Liver (tissue), 9 donors: ENCODE results near the gene CSNK1G1. TPM values are rescaled to one million over a fixed set of nuclear protein-coding genes. Genes with fewer than 3 reads are reported as not detected.

Experiments
- DNase-seq: peaks from one replicate; pipeline ENCODE4 v3.0.0-alpha.2; 2017; ENCODE audit warnings: low spot score
- H3K27ac ChIP-seq, 2 donors: one replicate each; pipeline ENCODE4 v1.7.0; 2013; ENCODE audit warnings: inconsistent platforms in 2 of 2, low read length in 2 of 2, control low read depth in 1 of 2, low read depth in 1 of 2, mild to moderate bottlenecking in 1 of 2
- H3K27me3 ChIP-seq, 4 donors: one replicate each; pipeline versions ENCODE4 v1.6.1 to v1.7.0; 2013; ENCODE audit warnings: low read length in 3 of 4, inconsistent platforms in 1 of 4, mild to moderate bottlenecking in 1 of 4, moderate library complexity in 1 of 4; ENCODE audit not compliant: control insufficient read depth in 4 of 4, insufficient read depth in 4 of 4
- H3K36me3 ChIP-seq, 4 donors: one replicate each; pipeline versions ENCODE4 v1.6.1 to v1.7.0; 2013; ENCODE audit warnings: low read length in 3 of 4, mild to moderate bottlenecking in 3 of 4, low read depth in 1 of 4, moderate library complexity in 1 of 4; ENCODE audit not compliant: control insufficient read depth in 4 of 4, insufficient read depth in 3 of 4
- H3K4me1 ChIP-seq, 4 donors: one replicate each; pipeline versions ENCODE4 v1.6.1 to v1.7.0; 2013; ENCODE audit warnings: low read length in 3 of 4, mild to moderate bottlenecking in 3 of 4, moderate library complexity in 1 of 4; ENCODE audit not compliant: control insufficient read depth in 4 of 4, insufficient read depth in 4 of 4
- H3K4me3 ChIP-seq, 3 donors: one replicate each; pipeline versions ENCODE4 v1.6.1 to v1.7.0; 2013; ENCODE audit warnings: low read length in 3 of 3, control low read depth in 1 of 3, low read depth in 1 of 3, mild to moderate bottlenecking in 1 of 3
- H3K9ac ChIP-seq, 2 donors: one replicate each; pipeline ENCODE4 v1.7.0; 2013; ENCODE audit warnings: low read length in 2 of 2, mild to moderate bottlenecking in 2 of 2, moderate library complexity in 2 of 2, control low read depth in 1 of 2, low read depth in 1 of 2
- H3K9me3 ChIP-seq, 4 donors: one replicate each; pipeline versions ENCODE4 v1.6.1 to v1.7.0; 2013; ENCODE audit warnings: low read length in 3 of 4; ENCODE audit not compliant: control insufficient read depth in 4 of 4
- FOXA1 ChIP-seq: IDR thresholded peaks from 2 replicates; pipeline ENCODE4 v1.6.1; 2016; ENCODE audit warnings: antibody characterized with exemption
- FOXA2 ChIP-seq: IDR thresholded peaks from 2 replicates; pipeline ENCODE4 v1.6.1; 2016; ENCODE audit warnings: antibody characterized with exemption
- GABPA ChIP-seq, 2 donors: IDR thresholded peaks in 1 of 2; conservative IDR thresholded peaks in 1 of 2; 2 replicates each; pipeline ENCODE4 v1.6.1; 2016; ENCODE audit warnings: antibody characterized with exemption in 2 of 2, mild to moderate bottlenecking in 1 of 2, moderate library complexity in 1 of 2
- HNF4A ChIP-seq, 2 donors: conservative IDR thresholded peaks; 2 replicates each; pipeline ENCODE4 v1.6.1; 2016; ENCODE audit warnings: antibody characterized with exemption in 2 of 2, mild to moderate bottlenecking in 2 of 2
- HNF4G ChIP-seq: IDR thresholded peaks from 2 replicates; pipeline ENCODE4 v1.6.1; 2016; ENCODE audit warnings: antibody characterized with exemption
- JUND ChIP-seq, 2 donors: IDR thresholded peaks; 2 replicates each; pipeline ENCODE4 v1.6.1; 2016; ENCODE audit warnings: antibody characterized with exemption in 2 of 2
- RAD21 ChIP-seq, 2 donors: IDR thresholded peaks; 2 replicates each; pipeline ENCODE4 v1.6.1; 2016; ENCODE audit warnings: antibody characterized with exemption in 2 of 2, mild to moderate bottlenecking in 2 of 2
- RXRA ChIP-seq, 2 donors: IDR thresholded peaks; 2 replicates each; pipeline ENCODE4 v1.6.1; 2017 to 2018; ENCODE audit warnings: antibody characterized with exemption in 2 of 2, mild to moderate bottlenecking in 1 of 2
- SP1 ChIP-seq: IDR thresholded peaks from 2 replicates; pipeline ENCODE4 v1.6.1; 2018; ENCODE audit warnings: antibody characterized with exemption, mild to moderate bottlenecking
- TAF1 ChIP-seq: conservative IDR thresholded peaks from 2 replicates; pipeline ENCODE4 v1.6.1; 2016; ENCODE audit warnings: antibody characterized with exemption, mild to moderate bottlenecking
- YY1 ChIP-seq: IDR thresholded peaks from 2 replicates; pipeline ENCODE4 v1.6.1; 2016; ENCODE audit warnings: antibody characterized with exemption, mild to moderate bottlenecking
- WGBS: extraction: QIAGEN DNeasy Blood & Tissue Kit; methylation state at CpG from one replicate; pipeline ENCODE4 v1.1.7; 2013; 5-methylcytosine and 5-hydroxymethylcytosine counted together
- polyA plus RNA-seq, 2 donors: library from polyadenylated mRNA; stranded (reverse) in 1 of 2; unstranded in 1 of 2; fragments of 200-250 nt in 1 of 2; fragments of >200 nt in 1 of 2; fragmentation: Nextera tagmentation in 1 of 2; extraction: Ambion mirVana in 1 of 2; gene quantifications; one replicate each; pipeline versions ENCODE4 v1.2.1 to v1.2.3, GENCODE V29; 2013 to 2015
- total RNA-seq, 2 donors: library from RNA; depleted of rRNA; stranded (reverse); fragments of >200 nt; gene quantifications; one replicate each; pipeline ENCODE4 v1.2.3, GENCODE V29; 2014
- TF ChIP-seq, protein P1 (sequence below): IDR thresholded peaks from 2 replicates; pipeline ENCODE4 v1.6.1; 2016; ENCODE audit warnings: antibody characterized with exemption
- TF ChIP-seq, protein P2 (sequence below): IDR thresholded peaks from 2 replicates; pipeline ENCODE4 v1.6.1; 2016; ENCODE audit warnings: antibody characterized with exemption
- TF ChIP-seq, protein P3 (sequence below): fragments of 150-350 bp; IDR thresholded peaks from 2 replicates; pipeline ENCODE4 v1.5.1; 2017; ENCODE audit warnings: improper control_type of control experiment, low read depth, low read length; ENCODE audit not compliant: missing input control
- TF ChIP-seq, protein P4 (sequence below): IDR thresholded peaks from 2 replicates; pipeline ENCODE4 v1.6.1; 2016; ENCODE audit warnings: antibody characterized with exemption
- donor health status: healthy.
- donor health status: healthy.
- donor health status: healthy.
- donor health status: healthy.
- donor health status: healthy.

CSNK1G1 gene
- total and polyA plus RNA-seq, 4 donors, result 1.7 to 9.1 (median 5.8) TPM

DNA sequence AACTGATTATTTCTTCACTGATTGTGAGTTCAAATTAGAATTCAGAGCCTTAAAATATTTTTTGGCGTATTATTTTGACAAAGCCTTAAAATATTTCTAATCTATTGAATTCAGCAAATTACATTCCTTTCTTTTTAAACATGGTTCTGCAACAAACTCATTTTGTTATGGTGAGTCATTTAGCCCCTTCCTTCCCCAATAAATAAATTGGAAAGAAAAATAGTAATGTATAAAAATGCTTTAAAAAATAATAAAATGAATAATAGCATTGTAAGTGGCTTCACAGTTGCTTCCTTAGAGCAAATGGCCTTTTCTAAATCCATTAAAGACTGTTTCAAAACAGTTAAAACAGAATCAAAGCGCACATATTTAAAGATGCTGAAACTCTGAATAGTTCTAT, 12.1 kb downstream of the CSNK1G1 start:
- 99% methylated on average over 2 of the region's 2 CpGs for WGBS
- no peak for TF ChIP-seq RXRA (IDR thresholded peaks at IDR 0.05)
- no peak for TF ChIP-seq TAF1
- TF ChIP-seq FOXA1, result no peak
- TF ChIP-seq SP1, result no peak
- TF ChIP-seq, protein P1, sequence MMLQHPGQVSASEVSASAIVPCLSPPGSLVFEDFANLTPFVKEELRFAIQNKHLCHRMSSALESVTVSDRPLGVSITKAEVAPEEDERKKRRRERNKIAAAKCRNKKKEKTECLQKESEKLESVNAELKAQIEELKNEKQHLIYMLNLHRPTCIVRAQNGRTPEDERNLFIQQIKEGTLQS, result no peak
- TF ChIP-seq YY1, result no peak
- no peak for TF ChIP-seq HNF4A (conservative IDR thresholded peaks at IDR 0.05)
- TF ChIP-seq GABPA (IDR thresholded peaks at IDR 0.05 in 1 of 2, conservative IDR thresholded peaks at IDR 0.05 in 1 of 2), result no peak
- TF ChIP-seq RAD21 (IDR thresholded peaks at IDR 0.05), result no peak
- TF ChIP-seq, protein P2, sequence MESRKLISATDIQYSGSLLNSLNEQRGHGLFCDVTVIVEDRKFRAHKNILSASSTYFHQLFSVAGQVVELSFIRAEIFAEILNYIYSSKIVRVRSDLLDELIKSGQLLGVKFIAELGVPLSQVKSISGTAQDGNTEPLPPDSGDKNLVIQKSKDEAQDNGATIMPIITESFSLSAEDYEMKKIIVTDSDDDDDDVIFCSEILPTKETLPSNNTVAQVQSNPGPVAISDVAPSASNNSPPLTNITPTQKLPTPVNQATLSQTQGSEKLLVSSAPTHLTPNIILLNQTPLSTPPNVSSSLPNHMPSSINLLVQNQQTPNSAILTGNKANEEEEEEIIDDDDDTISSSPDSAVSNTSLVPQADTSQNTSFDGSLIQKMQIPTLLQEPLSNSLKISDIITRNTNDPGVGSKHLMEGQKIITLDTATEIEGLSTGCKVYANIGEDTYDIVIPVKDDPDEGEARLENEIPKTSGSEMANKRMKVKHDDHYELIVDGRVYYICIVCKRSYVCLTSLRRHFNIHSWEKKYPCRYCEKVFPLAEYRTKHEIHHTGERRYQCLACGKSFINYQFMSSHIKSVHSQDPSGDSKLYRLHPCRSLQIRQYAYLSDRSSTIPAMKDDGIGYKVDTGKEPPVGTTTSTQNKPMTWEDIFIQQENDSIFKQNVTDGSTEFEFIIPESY, result no peak
- no peak for TF ChIP-seq JUND (IDR thresholded peaks at IDR 0.05)
- TF ChIP-seq, protein P3, sequence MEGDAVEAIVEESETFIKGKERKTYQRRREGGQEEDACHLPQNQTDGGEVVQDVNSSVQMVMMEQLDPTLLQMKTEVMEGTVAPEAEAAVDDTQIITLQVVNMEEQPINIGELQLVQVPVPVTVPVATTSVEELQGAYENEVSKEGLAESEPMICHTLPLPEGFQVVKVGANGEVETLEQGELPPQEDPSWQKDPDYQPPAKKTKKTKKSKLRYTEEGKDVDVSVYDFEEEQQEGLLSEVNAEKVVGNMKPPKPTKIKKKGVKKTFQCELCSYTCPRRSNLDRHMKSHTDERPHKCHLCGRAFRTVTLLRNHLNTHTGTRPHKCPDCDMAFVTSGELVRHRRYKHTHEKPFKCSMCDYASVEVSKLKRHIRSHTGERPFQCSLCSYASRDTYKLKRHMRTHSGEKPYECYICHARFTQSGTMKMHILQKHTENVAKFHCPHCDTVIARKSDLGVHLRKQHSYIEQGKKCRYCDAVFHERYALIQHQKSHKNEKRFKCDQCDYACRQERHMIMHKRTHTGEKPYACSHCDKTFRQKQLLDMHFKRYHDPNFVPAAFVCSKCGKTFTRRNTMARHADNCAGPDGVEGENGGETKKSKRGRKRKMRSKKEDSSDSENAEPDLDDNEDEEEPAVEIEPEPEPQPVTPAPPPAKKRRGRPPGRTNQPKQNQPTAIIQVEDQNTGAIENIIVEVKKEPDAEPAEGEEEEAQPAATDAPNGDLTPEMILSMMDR, result no peak
- TF ChIP-seq, protein P4, sequence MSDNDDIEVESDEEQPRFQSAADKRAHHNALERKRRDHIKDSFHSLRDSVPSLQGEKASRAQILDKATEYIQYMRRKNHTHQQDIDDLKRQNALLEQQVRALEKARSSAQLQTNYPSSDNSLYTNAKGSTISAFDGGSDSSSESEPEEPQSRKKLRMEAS, result no peak
- Histone ChIP-seq H3K36me3 (peaks cover 0 to 5% (median 0%) of the 10 kb centered on the region in 4 donors), H3K4me1 (peaks cover 0 to 8% (median 2%) of the 10 kb centered on the region in 4 donors), H3K9ac (no peak overlapping the region), H3K27ac (no peak overlapping the region), H3K4me3 (no peak overlapping the region), H3K9me3 (no peaks in the 10 kb centered on the region), H3K27me3 (no peaks in the 10 kb centered on the region)
- DNase-seq, result no peak

DNA sequence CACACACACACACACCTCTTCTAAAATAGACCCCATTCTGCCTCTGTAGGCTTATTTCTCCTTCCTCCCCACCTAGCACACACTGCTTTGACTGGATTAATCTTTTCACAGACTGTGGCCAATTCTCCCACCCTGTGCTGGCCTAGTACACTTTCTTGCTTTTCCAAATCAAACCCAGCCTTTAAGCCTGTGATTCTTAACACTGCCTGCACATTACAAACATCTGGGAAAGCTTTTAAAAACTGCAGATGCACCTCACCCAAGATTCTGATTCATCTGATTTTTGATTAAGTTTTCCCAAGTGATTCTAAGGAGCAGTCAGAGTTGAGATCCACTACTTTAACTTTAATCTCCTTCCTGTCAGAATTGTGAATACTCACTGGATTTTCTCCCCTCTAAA, 12.8 kb downstream of the CSNK1G1 start:
- Histone ChIP-seq H3K27me3 (no peaks in the 10 kb centered on the region), H3K36me3 (peaks cover 0 to 5% (median 0%) of the 10 kb centered on the region in 4 donors), H3K9me3 (no peaks in the 10 kb centered on the region), H3K27ac (no peak overlapping the region), H3K4me1 (peaks cover 0 to 8% (median 2%) of the 10 kb centered on the region in 4 donors), H3K9ac (no peak overlapping the region), H3K4me3 (no peak overlapping the region)
- TF ChIP-seq RAD21 (IDR thresholded peaks at IDR 0.05) (no peak), HNF4G (no peak), JUND (IDR thresholded peaks at IDR 0.05) (no peak), YY1 (no peak), SP1 (no peak), FOXA2 (no peak), HNF4A (conservative IDR thresholded peaks at IDR 0.05) (no peak), RXRA (IDR thresholded peaks at IDR 0.05) (no peak)
- TF ChIP-seq, protein P4, result no peak
- TF ChIP-seq, protein P3, result no peak
- TF ChIP-seq, protein P1, result no peak
- DNase-seq, result no peak
